Fibroblast of lung (primary cell): ENCODE measurements around the gene PIP5KL1. TPM values are rescaled to one million over a fixed set of nuclear protein-coding genes. Genes with fewer than 3 reads are reported as not detected.
A peak's percentile ranks its signal among the peaks of the same experiment; 100 is the strongest.

Experiments used
- DNase-seq, 2 donors: peaks; one replicate each; pipeline versions ENCODE4 v3.0.0 to v3.0.0-alpha.2; 2010; ENCODE audit warnings: low read depth in 2 of 2
- H2AFZ ChIP-seq: 2 replicates; pipeline ENCODE4 v1.5.1; 2012; ENCODE audit warnings: low read length, control low read depth, inconsistent platforms
- H3K27ac ChIP-seq: 2 replicates; pipeline ENCODE4 v1.5.1; 2011; ENCODE audit warnings: low read length, control low read depth; ENCODE audit not compliant: insufficient read depth
- H3K27me3 ChIP-seq: 2 replicates; pipeline ENCODE4 v1.5.1; 2011; ENCODE audit warnings: mild to moderate bottlenecking, low read length; ENCODE audit not compliant: control insufficient read depth, insufficient read depth
- H3K36me3 ChIP-seq: 2 replicates; pipeline ENCODE4 v1.5.1; 2011; ENCODE audit warnings: low read length; ENCODE audit not compliant: control insufficient read depth, insufficient read depth
- H3K4me1 ChIP-seq: 2 replicates; pipeline ENCODE4 v1.5.1; 2011; ENCODE audit warnings: low read length; ENCODE audit not compliant: control insufficient read depth, insufficient read depth; ENCODE audit errors: extremely low read depth
- H3K4me2 ChIP-seq: 2 replicates; pipeline ENCODE4 v1.5.1; 2011; ENCODE audit warnings: low read length, control low read depth; ENCODE audit not compliant: insufficient read depth; ENCODE audit errors: extremely low read depth
- H3K4me3 ChIP-seq, 4 experiments: fragments of 200-600 bp in 1 of 4; sonication (generic) in 1 of 4; replicated peaks in 1 of 4; 2 replicates each; pipeline ENCODE4 v1.5.1; 2011 to 2016; ENCODE audit warnings: low read length in 4 of 4, low read depth in 3 of 4, mild to moderate bottlenecking in 3 of 4, control low read depth in 2 of 4, inconsistent platforms in 1 of 4, mixed read lengths in 1 of 4; ENCODE audit not compliant: insufficient read depth in 1 of 4; ENCODE audit errors: control extremely low read depth in 1 of 4
- H3K79me2 ChIP-seq: 2 replicates; pipeline ENCODE4 v1.5.1; 2012; ENCODE audit warnings: mild to moderate bottlenecking, low read length, inconsistent platforms; ENCODE audit not compliant: control insufficient read depth, insufficient read depth
- H3K9ac ChIP-seq: 2 replicates; pipeline ENCODE4 v1.5.1; 2011; ENCODE audit warnings: mild to moderate bottlenecking, low read length, control low read depth; ENCODE audit not compliant: insufficient read depth
- H3K9me3 ChIP-seq: 2 replicates; pipeline ENCODE4 v1.5.1; 2012; ENCODE audit warnings: low read depth, low read length; ENCODE audit not compliant: control insufficient read depth, insufficient read depth
- H4K20me1 ChIP-seq: 2 replicates; pipeline ENCODE4 v1.5.1; 2011; ENCODE audit warnings: low read length; ENCODE audit not compliant: control insufficient read depth, insufficient read depth; ENCODE audit errors: extremely low read depth
- EZH2 ChIP-seq: IDR thresholded peaks from 2 replicates; pipeline ENCODE4 v1.5.1; 2012; ENCODE audit warnings: low read length, control low read depth, mild to moderate bottlenecking; ENCODE audit errors: missing control alignments
- polyA plus RNA-seq, 2 donors: library from polyadenylated mRNA; depleted of rRNA in 1 of 2; stranded (reverse) in 1 of 2; unstranded in 1 of 2; fragments of >200 nt; gene quantifications; 2 replicates each; pipeline ENCODE4 v1.2.1, GENCODE V29; 2011 to 2012; ENCODE audit warnings: missing spikeins in 1 of 2
- total RNA-seq: library from RNA; depleted of rRNA; stranded (reverse); fragments of >200 nt; gene quantifications from 2 replicates; pipeline ENCODE4 v1.2.1, GENCODE V29; 2014
- TF ChIP-seq, protein P1 (sequence below), 2 donors: IDR thresholded peaks in 1 of 2; conservative IDR thresholded peaks in 1 of 2; 1 replicate in 1 of 2; 2 replicates in 1 of 2; pipeline ENCODE4 v1.5.1; 2011 to 2012; ENCODE audit warnings: low read length in 2 of 2, control low read depth in 1 of 2, inconsistent platforms in 1 of 2, low read depth in 1 of 2, mild to moderate bottlenecking in 1 of 2

PIP5KL1 gene
- total and polyA plus RNA-seq, 2 donors (not counting 1 experiment from before 2014, with no cell fraction given) = 1.9 to 2.5 TPM

- DNase-seq = no peak
- Histone ChIP-seq H3K79me2 (no peaks in the 10 kb centered on the region), H4K20me1 (no peaks in the 10 kb centered on the region), H3K36me3 (no peaks in the 10 kb centered on the region), H3K27ac (no peak overlapping the region), H2AFZ (no peak overlapping the region), H3K9me3 (no peaks in the 10 kb centered on the region), H3K27me3 (no peaks in the 10 kb centered on the region), H3K4me2 (no peak overlapping the region), H3K4me3 (no peak overlapping the region), H3K9ac (no peak overlapping the region), H3K4me1 (peaks cover 18% of the 10 kb centered on the region)
- no peak for TF ChIP-seq EZH2
- TF ChIP-seq, protein P1, sequence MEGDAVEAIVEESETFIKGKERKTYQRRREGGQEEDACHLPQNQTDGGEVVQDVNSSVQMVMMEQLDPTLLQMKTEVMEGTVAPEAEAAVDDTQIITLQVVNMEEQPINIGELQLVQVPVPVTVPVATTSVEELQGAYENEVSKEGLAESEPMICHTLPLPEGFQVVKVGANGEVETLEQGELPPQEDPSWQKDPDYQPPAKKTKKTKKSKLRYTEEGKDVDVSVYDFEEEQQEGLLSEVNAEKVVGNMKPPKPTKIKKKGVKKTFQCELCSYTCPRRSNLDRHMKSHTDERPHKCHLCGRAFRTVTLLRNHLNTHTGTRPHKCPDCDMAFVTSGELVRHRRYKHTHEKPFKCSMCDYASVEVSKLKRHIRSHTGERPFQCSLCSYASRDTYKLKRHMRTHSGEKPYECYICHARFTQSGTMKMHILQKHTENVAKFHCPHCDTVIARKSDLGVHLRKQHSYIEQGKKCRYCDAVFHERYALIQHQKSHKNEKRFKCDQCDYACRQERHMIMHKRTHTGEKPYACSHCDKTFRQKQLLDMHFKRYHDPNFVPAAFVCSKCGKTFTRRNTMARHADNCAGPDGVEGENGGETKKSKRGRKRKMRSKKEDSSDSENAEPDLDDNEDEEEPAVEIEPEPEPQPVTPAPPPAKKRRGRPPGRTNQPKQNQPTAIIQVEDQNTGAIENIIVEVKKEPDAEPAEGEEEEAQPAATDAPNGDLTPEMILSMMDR (conservative IDR thresholded peaks at IDR 0.05 in 1 of 2, IDR thresholded peaks at IDR 0.05 in 1 of 2; ENCODE audit: low read depth in 1 of 2, low read length in 2 of 2) = no peak
Observed at GRCh38 chr9:127924736-127925444, 5.7 kb downstream of the PIP5KL1 start.

- Histone ChIP-seq H3K4me3 (no peak overlapping the region), H3K9ac (no peak overlapping the region), H3K36me3 (no peaks in the 10 kb centered on the region), H3K79me2 (no peaks in the 10 kb centered on the region), H3K4me1 (peaks cover 27% of the 10 kb centered on the region), H2AFZ (no peak overlapping the region), H4K20me1 (no peaks in the 10 kb centered on the region), H3K9me3 (no peaks in the 10 kb centered on the region), H3K27ac (peak overlapping the region; percentile 85), H3K27me3 (no peaks in the 10 kb centered on the region), H3K4me2 (peak overlapping the region; percentile 64)
- DNase-seq = peak; percentile 92 to 95
- TF ChIP-seq, protein P1 (conservative IDR thresholded peaks at IDR 0.05 in 1 of 2, IDR thresholded peaks at IDR 0.05 in 1 of 2; ENCODE audit: low read depth in 1 of 2, low read length in 2 of 2) = no peak
- no peak for TF ChIP-seq EZH2
Observed at GRCh38 chr9:127923771-127924170, 6.8 kb downstream of the PIP5KL1 start.

DNA sequence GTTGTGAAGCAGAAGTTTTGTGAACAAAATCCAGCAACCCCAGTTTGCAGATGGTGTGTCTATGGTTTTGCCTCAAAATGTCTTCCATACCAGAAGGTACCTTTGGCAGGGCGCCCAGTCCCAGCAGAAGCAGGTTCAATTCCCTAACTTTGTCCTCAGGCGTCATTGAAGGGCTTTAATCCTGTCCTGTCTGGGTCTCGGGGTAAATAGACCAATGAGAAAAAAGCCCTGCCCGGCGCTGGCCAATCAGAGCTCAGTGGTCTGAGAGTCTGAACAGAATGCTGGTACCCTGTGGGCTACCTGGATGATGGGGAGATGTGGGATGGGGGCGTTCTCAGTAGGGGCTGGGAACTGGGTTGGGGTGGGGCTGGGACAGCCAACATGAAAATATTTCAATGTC lies 7.5 kb downstream of the PIP5KL1 start:
- DNase-seq = no peak
- Histone ChIP-seq H3K36me3 (no peaks in the 10 kb centered on the region), H3K4me2 (no peak overlapping the region), H3K9me3 (no peaks in the 10 kb centered on the region), H3K4me1 (peaks cover 32% of the 10 kb centered on the region), H2AFZ (no peak overlapping the region), H3K4me3 (no peak overlapping the region), H3K79me2 (no peaks in the 10 kb centered on the region), H3K27me3 (no peaks in the 10 kb centered on the region), H4K20me1 (no peaks in the 10 kb centered on the region), H3K27ac (peak overlapping the region; percentile 85), H3K9ac (no peak overlapping the region)
- TF ChIP-seq EZH2 = no peak
- TF ChIP-seq, protein P1 (conservative IDR thresholded peaks at IDR 0.05 in 1 of 2, IDR thresholded peaks at IDR 0.05 in 1 of 2; ENCODE audit: low read depth in 1 of 2, low read length in 2 of 2) = no peak
